Activated CD4-positive, alpha-beta T cell treated with anti-CD3 and anti-CD28 coated beads for 4 hours (primary cell): ENCODE results near the gene ZC3H10.
"Not testable (repeated sequence)": the region's sequence is repeated elsewhere in the genome, so short reads cannot be mapped to it uniquely, and the experiment has no call there.

Experiments used
- DNase-seq, 2 donors: peaks; one replicate each; pipeline ENCODE4 v3.0.0-alpha.2; 2020

ZC3H10 gene

DNA sequence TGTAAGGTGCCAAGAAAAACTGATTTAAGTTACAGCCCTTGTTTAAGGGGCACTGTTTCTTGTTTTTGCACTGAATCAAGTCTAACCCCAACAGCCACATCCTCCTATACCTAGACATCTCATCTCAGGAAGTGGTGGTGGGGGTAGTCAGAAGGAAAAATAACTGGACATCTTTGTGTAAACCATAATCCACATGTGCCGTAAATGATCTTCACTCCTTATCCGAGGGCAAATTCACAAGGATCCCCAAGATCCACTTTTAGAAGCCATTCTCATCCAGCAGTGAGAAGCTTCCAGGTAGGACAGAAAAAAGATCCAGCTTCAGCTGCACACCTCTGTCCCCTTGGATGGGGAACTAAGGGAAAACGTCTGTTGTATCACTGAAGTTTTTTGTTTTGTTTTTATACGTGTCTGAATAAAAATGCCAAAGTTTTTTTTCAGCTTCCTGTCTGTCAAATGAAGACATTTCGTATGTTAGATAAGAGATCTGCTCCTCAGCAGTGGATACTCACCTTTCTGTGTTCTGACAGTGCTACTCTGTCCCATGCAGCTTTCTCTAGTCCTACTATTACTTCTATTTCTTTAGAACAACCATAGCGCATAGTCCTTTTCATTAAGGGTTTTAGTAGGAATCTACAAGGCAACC lies 14.9 kb upstream of the ZC3H10 start:
- DNase-seq: no peak

DNA sequence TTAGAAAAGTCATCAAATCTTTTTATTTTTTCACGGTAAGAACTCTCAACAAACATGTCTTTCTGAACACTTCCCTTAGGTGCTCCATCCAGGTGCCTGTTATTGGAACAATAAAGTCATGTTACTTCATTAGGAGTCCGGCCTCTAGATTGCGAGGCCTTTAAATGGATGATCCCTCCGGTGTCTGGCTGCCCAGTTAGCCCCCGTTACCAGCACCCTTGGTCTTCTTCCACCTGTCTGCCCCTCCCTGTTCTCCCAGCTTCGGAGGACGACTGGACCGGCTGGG lies 14.3 kb upstream of the ZC3H10 start:
- DNase-seq: no peak

DNA sequence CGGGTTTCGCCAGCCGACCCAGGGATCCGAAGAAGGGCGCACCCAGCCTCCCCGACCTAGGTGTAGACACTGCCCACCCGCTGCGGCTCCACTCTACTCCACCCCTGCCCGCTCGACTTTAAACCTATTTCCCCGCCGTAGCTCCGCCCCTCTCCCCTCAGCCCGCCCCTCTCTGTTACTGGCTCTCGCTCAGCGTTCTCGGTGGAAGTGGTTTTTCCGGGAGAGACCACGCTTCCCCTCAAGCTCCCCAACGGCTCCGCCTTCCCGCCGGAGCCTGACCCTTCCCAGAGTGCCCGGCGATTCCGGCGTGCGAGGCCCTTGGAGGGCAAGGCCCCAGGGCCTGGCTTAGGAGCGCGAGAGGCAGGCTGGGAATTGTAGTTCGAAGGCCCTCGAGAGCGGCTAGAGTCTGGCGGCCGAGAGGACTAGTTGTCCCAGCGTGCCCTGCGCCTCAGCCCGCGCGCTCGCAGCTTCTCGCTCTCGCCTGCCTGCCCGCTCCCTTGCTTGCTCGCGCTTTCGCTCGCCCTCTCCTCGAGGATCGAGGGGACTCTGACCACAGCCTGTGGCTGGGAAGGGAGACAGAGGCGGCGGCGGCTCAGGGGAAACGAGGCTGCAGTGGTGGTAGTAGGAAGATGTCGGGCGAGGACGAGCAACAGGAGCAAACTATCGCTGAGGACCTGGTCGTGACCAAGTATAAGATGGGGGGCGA lies 13.8 kb upstream of the ZC3H10 start, which contains the start of gene PA2G4:
Gene PA2G4, plus strand, starts transcription at position 451 of the 706 bp plus-strand sequence. Its CDS starts 179 bp downstream, at position 630.
- DNase-seq: peak; percentile 95 to 97

DNA sequence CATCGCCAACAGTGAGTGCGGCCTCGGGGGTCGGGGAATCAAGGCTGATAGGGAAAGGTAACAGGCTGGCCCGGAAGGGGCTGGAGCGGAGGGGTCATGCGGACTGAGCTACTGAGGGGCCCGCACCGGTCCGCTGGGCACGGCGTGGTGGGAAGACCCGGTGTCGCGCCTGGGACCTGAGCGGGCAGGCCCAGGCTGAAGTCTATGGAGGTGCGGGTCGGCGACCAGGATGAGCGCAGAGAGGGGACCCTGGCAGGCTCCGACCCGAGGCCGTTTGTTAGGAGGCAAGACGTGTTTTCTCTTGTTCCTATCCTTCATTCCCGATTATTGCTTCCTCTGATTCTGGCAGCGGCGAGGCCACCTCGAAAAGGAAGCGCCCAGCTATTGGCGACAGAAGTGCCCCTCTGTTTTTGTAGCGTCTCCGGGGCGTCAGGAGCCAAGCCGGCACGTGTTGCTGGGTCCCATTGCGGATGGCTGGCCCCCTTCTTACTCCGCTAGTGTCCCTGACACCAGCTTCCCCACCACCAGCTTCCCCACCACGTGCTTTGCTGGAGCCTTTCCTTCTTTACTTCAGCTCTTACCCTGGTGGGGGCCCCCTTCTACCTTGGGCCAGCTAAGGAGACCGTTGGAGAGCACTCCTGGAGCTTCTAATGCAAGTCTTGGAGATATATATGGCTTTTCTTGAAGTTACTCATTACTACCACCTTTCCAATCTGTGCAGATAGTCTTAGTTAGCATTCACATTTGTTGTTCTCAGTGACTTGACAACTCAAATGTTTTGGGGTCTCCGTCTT lies 13.1 kb upstream of the ZC3H10 start:
- DNase-seq: peak in 1 of 2 donors; percentile 24

DNA sequence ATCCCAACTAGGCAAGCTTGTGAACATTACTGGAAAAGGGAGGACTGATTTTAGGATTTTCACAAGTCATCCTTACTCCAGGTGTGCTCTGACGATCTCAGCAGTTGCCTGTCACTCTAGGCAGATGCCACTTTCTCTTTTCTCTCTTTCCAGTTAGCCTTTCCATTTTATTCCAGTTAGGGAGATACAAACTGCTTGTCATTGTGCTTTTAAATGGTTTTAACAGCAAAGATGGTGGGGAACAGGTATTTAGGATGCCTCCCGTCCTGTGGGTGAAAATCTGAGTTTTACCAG lies 12.5 kb upstream of the ZC3H10 start:
- no peak for DNase-seq

DNA sequence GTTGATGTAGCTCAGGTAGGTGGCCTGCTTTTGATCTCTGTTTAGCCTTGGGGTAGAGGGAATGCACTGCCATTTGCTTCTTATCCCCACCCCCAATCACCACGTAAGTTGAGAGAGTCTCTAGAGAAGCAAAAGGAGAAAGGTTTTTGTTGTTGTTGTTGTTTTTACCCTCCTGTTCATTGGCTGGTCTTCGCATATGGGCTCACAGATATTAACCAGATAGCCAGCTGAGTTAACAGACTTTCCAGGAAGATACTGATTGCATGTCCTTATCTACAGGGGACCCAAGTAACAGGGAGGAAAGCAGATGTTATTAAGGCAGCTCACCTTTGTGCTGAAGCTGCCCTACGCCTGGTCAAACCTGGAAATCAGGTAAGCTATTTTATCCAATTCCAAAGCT lies 10.8 kb upstream of the ZC3H10 start:
- no peak for DNase-seq

DNA sequence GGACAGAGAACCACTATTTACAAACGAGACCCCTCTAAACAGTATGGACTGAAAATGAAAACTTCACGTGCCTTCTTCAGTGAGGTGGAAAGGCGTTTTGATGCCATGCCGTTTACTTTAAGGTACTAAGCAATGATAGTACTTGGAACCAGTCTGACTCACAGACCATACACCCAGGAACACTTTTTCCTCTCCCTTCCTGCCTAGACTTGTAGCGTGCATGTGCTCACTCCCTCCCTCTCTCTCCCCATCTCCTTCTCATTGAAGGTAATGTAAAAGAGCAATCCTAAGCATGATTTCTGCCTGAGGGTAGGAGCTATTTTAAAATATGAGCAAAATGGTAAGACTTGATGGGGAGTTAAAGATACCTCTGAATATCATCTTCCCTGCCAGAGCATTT lies 7.5 kb upstream of the ZC3H10 start:
- DNase-seq: no peak

DNA sequence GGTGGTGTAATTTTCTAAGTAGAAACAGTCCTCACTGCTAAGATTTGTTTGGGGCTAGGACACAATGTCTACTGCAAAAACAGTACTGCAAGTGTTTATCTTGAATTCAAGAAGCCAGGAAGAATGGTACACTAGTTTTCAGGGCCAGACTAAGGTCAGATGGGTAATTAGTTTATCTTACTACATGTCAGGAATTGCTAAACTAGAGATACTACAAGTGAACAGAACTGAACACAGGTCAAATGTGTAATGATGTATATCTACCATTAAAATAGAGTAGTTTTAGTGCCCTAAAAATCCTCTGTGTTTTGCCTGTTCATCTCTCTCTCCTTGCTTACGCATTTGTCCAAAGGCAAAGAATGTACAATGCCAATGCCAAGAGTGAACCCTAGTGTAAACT lies 4.0 kb upstream of the ZC3H10 start:
- DNase-seq: no peak

DNA sequence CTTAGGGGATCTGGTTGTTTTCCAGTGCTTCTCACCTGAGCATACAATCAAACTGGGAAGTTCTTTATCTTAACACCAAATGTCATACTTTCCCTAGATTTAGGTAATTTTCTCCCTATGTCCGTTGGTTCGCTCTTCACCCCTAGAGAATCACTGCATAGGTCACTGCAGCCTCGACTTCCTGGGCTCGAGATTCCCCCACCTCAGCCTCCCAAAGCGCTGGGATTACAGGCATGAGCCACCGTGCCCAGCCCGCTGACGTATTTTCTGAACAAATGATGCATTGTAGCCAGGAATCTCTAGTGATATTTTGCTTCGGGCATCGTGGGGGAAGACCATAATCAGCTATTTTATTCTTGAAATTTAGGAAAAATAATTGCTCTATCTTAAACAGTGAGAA lies 2.7 kb upstream of the ZC3H10 start:
- DNase-seq: no peak

DNA sequence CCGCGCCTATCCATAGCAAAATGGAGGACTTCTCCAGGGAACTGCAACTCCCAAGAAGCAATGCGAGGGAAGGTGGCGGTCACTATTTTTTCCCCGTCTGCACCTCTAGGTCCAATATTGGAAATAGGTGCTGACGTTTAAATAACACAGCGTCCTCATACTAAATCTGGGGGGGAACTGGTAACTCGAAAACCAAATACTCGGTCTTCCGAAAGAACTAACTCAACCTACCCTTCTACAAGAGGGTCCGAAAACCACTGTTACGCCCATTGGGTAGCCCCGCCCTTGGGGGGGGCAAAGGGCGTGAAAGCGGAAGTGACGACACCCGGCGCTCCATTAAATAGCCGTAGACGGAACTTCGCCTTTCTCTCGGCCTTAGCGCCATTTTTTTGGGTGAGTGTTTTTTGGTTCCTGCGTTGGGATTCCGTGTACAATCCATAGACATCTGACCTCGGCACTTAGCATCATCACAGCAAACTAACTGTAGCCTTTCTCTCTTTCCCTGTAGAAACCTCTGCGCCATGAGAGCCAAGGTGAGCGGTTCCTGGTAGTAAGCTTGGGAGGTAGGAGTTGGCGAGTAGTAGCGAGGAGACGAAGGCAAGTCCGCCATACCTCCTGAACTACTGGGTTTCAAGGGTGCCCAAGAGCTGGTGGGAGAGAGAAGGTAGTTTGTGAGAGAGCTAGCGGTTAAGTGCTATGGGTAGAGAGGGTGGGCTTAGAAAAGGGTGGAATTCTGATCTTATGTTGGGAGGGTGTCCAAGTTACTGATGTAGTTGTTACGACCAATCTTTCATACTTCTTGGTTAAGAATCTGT lies 1.6 kb upstream of the ZC3H10 start, which contains the start of gene RPL41:
Gene RPL41, plus strand, starts transcription at position 367 of the 815 bp plus-strand sequence.
- peak; percentile 92 to 95 for DNase-seq

DNA sequence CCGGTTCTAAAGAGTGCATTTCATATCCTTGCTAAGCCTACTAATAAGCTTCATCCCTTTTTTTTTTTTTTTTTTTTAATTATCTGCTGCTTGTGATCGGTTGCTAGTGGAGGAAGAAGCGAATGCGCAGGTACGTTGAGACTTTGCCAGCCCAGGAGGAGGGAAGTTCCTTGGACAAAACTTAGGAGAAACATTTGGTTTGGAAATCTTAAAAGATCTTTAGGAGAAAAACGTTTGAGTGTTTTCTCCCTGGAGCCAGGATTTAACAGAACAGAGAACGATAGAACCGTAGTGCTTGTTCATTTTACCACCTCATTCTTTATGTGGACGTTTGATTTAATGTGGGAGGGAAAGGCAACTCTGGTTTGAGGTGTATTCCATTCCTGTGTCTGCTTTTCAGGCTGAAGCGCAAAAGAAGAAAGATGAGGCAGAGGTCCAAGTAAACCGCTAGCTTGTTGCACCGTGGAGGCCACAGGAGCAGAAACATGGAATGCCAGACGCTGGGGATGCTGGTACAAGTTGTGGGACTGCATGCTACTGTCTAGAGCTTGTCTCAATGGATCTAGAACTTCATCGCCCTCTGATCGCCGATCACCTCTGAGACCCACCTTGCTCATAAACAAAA lies 872 bp upstream of the ZC3H10 start:
- not testable (repeated sequence) for DNase-seq

DNA sequence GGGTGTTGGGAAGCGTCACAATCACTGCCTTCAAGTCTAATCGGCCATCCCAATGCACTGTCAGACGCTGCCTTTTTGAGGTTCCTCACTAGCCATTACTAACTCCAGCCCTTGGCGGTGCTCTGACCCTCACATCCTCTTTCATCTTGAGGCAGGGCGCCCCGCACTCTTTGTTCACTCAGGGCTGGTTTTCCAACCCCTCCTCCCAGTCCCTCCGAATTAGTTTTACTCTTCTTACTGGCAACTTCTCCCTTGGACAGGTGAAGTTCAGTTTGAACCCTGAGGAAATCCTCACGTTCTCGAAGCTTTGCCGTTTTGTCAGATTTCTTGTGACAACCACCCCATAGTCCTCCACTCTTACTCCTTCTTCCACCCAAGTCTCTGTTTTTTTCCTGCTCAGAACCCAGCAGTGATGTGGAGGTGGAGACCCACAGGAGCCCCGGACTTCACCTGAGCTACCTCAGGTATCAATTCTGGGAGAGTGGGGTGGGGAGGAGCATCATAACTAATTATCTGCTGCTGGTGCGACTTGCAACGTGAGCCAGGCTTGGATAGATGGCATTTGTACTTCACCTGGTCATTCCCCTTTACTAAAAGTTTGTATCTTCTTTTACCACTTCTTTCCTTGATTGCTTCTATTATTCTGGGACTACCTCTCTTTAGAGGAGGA lies 757 bp downstream of the ZC3H10 start:
- DNase-seq: no peak

DNA sequence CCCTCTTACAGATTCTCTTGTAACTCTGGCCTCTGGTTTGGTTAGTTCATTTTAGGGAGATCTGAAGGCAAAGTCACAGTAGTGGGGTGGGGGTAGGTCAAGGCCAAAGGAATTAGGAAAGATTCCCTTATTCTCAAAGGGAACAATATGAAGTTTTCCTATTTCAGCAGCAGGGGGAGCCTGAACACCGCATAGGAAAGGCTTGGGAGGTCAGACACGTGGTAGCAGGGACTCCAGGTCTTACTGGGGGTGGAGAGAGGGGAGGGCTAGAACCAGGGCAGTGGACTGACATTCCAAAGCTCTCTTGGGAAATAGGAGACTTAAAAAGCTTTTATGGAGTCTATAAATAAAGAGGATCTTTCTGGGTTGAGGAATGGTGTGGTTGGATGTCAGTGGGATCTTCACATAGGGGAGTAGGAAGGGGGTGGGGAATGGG lies 1.3 kb downstream of the ZC3H10 start:
- DNase-seq: peak; percentile 64 to 67

DNA sequence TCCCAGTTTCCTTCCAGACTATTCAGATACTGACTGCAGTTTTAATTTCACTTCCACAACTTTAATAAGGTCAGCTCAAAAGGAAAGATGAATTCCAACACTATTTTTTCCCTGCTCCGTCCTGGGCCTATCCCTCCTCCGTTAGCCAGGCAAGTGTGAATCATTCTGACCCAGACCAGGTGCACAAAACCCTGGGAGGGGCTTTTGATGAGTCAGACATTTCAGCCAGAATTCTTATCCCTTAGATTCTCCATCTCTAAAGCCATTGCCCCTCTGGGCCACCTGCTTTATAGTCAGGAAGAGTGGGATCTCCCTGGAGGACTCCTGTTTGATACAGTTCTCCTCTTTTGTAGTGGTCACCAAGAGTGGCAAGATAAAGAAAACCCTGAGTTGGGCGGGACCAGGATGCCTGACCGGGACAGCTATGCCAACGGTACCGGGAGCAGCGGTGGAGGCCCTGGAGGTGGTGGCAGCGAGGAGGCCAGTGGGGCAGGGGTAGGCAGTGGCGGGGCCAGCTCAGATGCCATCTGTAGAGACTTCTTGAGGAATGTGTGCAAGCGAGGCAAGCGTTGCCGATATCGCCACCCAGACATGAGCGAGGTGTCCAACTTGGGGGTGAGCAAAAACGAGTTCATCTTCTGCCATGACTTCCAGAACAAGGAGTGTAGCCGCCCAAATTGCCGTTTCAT lies 2.2 kb downstream of the ZC3H10 start:
- no peak for DNase-seq

DNA sequence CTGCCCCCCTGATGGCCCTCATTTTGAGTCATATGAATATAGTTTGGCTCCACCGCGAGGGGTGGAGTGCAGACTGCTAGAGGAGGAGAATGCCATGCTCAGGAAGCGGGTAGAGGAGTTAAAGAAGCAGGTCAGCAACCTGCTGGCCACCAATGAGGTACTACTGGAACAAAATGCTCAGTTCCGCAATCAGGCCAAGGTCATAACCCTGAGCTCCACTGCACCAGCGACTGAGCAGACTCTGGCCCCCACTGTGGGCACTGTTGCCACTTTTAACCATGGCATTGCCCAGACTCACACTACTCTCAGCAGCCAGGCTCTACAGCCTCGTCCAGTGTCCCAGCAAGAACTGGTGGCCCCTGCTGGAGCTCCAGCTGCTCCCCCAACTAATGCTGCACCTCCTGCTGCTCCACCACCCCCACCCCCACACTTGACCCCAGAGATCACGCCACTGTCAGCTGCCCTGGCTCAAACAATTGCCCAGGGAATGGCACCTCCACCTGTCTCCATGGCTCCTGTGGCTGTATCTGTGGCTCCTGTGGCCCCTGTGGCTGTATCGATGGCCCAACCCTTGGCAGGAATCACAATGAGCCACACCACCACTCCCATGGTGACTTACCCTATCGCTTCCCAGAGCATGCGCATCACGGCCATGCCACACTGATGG lies 3.3 kb downstream of the ZC3H10 start:
- no peak for DNase-seq

DNA sequence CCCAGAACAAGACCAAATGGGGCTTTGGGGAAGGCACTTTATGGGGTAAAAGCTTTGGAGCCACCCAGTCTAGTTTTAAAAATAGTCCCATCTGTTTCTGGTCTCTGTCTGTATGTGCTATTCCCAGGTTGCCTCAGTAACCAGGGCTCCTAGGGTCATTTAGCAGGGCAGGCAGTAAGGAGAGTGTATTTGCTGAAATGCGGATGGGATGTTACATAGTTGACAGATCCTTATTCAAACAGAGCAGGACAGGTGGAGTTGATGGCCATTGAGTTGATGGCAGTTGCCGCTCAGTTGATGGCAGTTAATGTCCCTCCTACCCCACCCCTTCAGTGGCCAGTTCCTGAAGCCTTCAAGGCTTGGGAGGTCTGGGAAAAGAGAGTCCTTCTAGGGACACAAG lies 4.6 kb downstream of the ZC3H10 start:
- DNase-seq: no peak

DNA sequence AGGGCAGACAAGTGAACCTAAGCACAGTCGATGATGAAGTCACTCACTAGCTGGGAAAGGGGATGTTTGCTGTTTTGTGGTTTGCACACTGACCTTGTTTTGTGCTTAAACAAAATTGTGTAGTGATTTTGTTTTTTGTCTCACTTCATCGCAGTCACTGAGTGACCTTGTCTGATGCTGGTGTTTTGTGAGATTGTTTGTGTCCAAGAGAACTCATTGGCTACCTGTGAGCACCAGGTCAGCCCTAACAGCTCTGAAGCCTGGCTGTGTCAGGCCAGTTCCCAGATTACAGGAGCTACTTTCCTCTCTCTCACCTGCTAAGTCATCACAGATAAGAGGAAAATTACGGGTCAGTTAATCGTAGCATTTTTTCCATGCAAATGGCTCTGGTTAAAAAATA lies 6.1 kb downstream of the ZC3H10 start:
- no peak for DNase-seq

DNA sequence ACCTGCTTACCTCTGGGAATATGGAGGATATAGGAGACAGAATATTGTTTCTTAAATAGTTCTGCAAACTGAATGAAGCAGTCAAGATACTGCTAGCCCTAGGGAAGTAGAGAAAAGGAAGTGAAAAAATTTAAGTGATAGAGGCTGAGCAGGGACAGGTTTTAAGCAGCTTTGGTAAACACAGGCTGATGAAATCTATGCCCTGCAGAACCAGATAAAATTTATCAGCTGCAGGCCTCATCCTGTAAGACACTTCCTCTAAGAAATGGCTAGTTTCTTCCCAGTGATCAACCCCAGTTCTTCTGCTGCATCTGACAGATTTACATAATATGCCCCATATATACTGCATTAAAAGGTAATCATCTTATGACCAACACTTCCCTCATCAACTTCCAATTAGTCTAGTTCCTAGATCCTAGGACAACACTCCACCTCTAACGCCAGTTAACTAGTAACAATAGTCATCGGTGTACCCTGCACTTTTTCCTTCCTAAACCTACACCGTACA lies 8.7 kb downstream of the ZC3H10 start:
- DNase-seq: no peak

DNA sequence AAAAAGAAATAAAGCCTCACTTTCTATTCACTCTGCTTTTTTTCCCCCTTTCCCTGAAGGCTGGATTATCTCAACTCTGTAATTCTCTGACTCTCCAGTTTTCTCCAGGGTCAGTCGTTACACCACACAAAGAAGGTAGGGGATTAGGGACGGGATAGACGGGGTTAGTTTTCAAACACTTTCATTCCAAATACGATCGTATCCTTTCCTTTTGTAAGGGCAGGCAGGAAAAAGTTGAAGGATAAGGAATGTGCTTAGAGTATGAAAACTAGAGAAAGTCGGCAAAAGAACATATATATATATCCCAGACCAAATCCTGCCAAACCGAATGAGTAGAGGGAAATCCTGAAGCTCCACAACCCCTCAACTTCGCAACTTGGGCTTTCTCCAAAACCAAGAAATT lies 9.4 kb downstream of the ZC3H10 start:
- DNase-seq: no peak

DNA sequence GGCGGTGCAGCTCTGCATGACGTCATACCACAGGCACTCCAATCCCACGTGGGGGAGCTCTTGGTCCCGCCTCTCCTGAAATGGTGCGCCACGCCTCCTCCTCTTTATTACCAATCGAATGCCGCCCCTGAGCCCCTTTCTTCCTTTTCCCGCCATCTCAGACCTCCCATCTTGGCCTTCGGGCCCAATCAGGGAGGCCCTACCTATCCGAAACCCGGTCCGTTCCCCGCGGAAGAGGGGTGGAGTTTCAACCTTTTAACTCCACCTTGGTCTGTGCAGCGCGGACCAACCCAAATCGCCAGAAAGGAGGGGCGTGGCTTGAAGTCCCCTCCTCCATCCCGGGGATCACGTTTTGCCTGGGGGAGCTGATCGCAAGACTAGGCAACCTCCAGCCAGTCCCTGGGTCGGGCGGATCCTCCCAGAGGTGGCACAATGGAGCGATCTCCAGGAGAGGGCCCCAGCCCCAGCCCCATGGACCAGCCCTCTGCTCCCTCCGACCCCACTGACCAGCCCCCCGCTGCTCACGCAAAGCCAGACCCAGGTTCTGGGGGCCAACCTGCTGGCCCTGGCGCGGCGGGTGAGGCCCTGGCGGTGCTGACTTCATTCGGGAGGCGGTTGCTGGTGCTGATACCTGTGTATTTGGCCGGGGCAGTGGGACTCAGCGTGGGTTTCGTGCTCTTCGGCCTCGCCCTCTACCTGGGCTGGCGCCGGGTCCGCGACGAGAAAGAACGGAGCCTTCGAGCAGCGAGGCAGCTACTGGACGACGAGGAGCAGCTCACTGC lies 10.0 kb downstream of the ZC3H10 start, which contains the start of gene ESYT1:
Gene ESYT1, plus strand, starts transcription at position 380 of the 782 bp plus-strand sequence. Its CDS starts 53 bp downstream, at position 433.
- peak; percentile 95 to 97 for DNase-seq
